RWPE1 (cell line): ENCODE data around the gene ZNF43.
"Not testable (repeated sequence)": the region's sequence is repeated elsewhere in the genome, so short reads cannot be mapped to it uniquely, and the experiment has no call there.

Experiments
- CTCF ChIA-PET: fragments of 350-600 bp; sonication (Branson Sonifier 250); formaldehyde crosslinking; extraction: SDS; loops from one replicate; lab custom pipeline; 2021; lab: Yijun Ruan, JAX
- POLR2A ChIA-PET: fragments of 400-600 bp; formaldehyde crosslinking; extraction: SDS; loops from one replicate; lab custom pipeline; 2020; ENCODE audit warnings: antibody characterized with exemption; ENCODE audit not compliant: low non-redundant PET; lab: Yijun Ruan, JAX
- DNase-seq: peaks from one replicate; pipeline ENCODE4 v3.0.0; 2012; ENCODE audit warnings: low spot score
- H3K27ac ChIP-seq: fragments of 450-650 bp; 2 replicates; pipeline ENCODE4 v1.5.1; 2017
- CTCF ChIP-seq: fragments of 450-650 bp; conservative IDR thresholded peaks from 2 replicates; pipeline ENCODE4 v1.5.1; 2017; ENCODE audit warnings: low read depth, mild to moderate bottlenecking

ZNF43 gene

GRCh38 chr19:21765151-21765550 lies 70.8 kb downstream of the ZNF43 start:
- POLR2A ChIA-PET: no interaction called here
- no peak overlapping the region for H3K27ac ChIP-seq
- CTCF ChIA-PET: interaction anchor here (0.5 to 0.6 kb wide), 2 partner anchors 234 to 734 kb away, joined by 3 to 4 read pairs; no protein-coding TSS in a partner anchor

GRCh38 chr19:21761547-21761946 lies 74.4 kb downstream of the ZNF43 start:
- POLR2A ChIA-PET, CTCF ChIA-PET, DNase-seq, H3K27ac ChIP-seq: not testable (repeated sequence)

More at GRCh38 chr19:21765151-21765550, 70.8 kb downstream of the ZNF43 start:
- DNase-seq: no peak
- TF ChIP-seq CTCF: no peak

GRCh38 chr19:21758296-21758695 lies 77.7 kb downstream of the ZNF43 start:
- DNase-seq: no peak
- ChIA-PET POLR2A (no interaction called here), CTCF (no interaction called here)
- TF ChIP-seq CTCF: no peak
- H3K27ac ChIP-seq: no peak overlapping the region

- DNase-seq, POLR2A ChIA-PET, H3K27ac ChIP-seq: not testable (repeated sequence)
- CTCF ChIA-PET: interaction anchor here (0.6 kb wide), 1 partner anchor 91 kb away, joined by 3 read pairs; no protein-coding TSS in a partner anchor
Observed at GRCh38 chr19:21755555-21755954, 80.4 kb downstream of the ZNF43 start.
